ENCODE results near the gene OLFM1. TPM values are rescaled to one million over a fixed set of nuclear protein-coding genes. Genes with fewer than 3 reads are reported as not detected.

OLFM1 gene
- total RNA-seq, 1 donor from 2014 or later, result 0.15 TPM

DNA sequence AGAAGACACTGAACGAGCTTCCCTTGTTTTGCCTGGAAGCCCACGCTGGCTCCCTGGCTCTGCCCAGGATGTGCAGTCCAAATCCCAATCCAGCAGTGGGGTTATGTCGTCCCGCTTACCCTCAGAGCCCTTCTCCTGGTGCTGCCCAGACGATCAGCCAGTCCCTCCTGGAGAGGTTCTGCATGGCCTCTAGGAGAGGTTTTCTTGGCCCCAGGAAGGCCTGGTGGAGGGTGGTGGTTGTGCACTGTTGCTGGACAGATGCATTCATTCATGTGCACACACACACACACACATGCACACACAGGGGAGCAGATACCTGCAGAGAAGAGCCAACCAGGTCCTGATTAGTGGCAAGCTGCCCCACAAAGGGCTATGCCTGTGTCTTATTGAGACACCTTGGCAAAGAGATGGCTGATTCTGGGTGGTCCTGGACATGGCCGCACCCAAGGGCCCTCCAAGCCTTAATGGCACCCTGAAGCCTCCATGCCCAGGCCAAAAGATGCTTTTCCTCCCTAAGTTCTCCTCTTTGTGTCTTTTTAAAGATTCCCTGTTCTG, 10.5 kb upstream of the OLFM1 start:
- DNase-seq (ENCODE audit: low read depth), result no peak

DNA sequence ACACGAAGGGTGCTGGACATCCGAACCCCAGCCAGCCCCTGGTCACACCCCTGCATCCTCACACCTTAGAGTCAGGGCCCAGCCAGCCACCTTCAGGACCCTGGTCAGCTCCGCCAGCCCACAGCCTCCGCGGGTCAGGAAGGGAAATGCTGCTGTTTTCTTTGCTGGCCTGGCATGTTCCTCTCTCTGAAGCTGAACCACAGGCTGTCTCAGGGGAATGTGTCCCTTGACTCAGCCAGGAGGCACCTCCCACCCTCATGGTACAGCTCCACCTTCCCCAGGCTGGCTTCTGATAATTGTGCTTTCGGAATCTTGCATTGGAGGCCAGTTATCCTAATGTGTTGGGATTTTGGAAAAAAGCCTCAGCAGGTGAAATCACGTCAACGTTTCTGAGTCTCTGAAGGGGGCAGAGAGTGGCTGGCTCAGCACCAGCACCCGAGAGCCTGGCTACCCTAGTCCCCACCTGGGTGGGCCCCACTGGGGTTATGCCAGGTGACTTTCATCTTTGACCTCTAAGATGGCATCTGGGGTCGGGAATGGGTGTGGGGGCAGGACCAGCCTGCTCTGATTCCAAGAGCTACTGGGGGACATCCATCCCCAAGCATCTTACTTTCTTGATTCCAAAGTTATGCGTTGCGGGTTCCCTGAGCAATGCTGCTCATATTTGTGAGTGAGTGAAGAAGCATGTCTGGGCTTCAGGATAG, 9.8 kb upstream of the OLFM1 start:
- no peak for DNase-seq (ENCODE audit: low read depth)

DNA sequence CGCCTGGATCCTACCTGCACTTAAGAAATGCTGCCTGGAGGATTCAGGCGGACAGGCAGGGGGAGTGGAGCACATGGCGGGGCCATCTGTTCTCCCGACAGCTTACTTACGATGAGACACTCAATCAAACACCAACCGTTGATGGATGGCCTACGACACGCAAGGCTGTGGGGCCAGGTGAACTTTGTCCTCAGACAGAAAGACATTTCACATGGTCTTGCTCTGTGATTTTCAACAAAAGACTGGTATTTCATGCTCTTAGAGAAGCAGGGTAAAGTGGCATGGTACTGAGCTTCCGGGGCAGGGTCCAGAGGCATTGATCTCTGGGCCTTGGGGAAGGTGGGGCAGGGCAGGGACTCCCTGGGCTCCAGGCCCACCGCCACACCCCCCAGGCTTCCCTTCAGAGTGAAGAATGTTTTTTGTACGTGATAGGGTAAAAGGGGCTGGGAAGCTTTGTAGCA, 9.1 kb upstream of the OLFM1 start:
- no peak for DNase-seq (ENCODE audit: low read depth)

DNA sequence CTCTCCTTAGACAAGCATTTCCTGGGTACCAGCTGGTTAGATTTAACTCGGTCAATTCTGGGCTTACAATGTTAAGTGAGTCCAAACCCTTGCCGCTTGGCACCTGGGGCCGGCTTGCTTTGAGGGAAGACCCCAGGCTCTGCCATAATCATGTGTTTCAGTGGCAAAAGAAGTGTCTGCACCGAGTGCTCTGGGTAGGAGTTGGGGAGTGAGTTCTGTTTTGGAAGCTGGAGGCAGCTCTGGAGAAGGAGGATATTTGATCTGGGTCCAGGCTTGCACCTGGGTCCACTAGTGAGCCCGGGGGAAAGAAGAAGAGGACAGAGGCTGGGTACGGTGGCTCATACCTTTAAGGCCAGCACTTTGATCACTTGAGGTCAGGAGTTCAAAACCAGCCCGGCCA, 8.4 kb upstream of the OLFM1 start:
- no peak for DNase-seq (ENCODE audit: low read depth)

DNA sequence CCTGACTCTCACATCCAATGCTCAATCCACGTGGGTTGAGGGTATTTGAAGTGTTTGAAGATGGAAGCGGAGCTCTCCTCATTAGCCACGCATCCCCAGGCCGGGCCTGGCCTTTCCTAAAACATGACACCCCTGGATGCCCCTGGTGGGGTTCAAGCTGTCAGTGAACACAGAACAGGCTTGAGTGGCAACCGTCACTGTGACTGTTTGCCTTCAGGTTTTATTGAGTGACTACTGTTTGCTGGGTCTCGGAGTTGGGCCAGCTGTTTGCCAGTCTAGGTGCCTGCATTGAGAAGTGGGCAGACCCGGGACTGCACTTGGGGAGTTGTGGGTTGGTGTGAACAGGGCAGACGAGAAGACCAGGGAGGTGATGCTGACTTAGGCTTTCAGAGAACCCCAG, 7.8 kb upstream of the OLFM1 start:
- DNase-seq (ENCODE audit: low read depth), result no peak

DNA sequence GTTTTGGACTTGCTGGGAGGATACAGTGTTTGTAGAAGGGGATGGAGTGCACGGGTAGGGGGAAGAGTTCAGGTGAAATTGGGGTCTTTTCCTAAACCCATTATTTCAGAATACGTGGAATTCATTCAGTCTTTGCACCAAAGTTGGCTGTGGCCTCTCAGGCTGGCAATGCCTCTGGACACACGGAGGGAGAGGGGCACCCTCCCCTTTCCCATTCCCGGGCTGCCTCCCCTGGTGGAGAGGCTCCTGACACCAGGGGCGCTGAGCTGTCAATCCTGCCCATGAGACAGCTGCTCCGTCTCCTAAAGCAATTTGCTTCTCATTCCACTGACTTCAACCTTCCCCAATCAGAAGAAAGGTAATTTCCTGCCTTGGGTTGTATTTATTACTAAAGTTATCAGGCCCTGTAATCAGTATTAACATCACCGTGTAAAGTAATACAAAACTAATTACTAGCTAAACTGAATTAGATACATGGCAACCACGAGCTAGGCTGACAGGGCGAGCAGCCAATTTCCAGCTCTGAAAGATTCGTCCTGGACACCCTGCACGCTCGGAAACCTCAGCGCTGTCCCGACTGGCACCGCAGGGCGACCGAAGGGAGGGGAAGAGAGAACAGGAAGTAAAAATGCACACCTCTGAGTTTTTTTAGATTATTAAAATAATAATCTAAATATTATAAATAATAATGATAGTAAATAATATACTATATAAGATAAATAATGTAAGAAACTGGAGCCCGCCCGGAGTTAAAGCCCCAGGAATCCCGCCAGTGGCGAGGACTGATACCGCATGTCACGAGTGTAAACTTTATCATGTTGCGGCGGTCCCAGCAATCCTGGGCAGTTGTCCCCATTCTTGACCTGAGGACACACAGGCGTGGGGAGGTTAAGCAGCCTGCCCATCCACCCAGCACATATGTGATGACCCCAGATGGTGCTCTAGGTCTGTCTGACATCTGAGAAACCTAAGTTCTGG, 6.9 kb upstream of the OLFM1 start:
- DNase-seq (ENCODE audit: low read depth), result no peak

DNA sequence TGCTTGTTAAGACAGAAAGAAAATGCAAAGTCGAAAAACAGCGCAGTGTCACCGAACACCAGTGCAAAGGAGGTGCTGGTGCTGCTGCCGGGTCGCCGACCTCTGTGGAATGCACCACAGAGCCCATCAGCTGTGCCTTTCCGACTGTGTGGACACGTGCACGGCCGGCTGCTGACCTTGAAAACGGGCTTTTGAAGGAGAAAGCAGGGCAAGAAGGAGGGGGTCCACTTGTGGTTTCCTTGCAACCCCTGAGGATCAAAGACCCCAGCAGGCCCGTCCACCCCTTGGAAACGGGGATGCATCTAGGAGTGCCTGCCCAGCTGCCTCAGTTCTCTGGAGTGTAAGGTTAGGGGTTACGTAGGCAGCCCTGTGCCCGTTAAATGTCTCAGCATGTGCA, 6.2 kb upstream of the OLFM1 start:
- DNase-seq (ENCODE audit: low read depth), result no peak

DNA sequence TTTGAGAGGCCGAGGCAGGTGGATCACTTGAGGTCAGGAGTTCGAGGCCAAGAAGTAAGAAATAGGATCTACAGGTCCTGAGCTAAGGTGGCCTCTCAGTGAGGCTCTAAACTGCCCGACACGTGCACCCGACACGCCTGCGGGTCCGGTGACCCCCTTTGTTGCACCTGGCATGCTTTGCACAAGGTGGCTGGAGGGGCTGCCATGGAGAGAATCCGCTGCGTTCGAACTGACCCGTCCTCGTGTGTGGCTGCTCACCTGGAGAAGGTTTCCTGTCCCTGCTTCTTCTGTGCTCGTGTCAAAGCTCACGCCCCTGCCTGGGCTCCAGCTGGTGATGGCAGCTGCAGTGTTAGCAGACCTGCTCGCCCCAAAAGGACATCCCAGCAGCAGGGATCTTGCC, 5.7 kb upstream of the OLFM1 start:
- no peak for DNase-seq (ENCODE audit: low read depth)

DNA sequence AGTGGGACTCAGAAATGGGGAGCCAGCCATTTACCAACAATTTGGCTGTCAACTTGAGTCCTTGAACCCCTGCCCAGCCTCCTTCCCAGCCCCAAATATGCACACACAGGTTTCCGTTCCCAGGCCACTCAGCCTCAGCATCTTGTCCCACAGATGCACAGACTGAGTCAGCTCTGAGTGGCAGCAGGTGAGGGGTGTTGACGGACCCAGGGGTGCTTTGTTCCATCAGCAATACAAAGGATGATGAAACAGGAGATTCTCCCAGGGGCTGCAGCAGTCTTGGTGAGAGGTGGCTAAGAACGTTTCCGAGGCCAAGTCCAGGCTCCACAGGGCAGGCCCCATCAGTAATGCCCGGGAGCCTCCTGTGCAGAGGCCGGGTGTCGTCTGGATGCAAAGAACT, 4.9 kb upstream of the OLFM1 start:
- no peak for DNase-seq (ENCODE audit: low read depth)

DNA sequence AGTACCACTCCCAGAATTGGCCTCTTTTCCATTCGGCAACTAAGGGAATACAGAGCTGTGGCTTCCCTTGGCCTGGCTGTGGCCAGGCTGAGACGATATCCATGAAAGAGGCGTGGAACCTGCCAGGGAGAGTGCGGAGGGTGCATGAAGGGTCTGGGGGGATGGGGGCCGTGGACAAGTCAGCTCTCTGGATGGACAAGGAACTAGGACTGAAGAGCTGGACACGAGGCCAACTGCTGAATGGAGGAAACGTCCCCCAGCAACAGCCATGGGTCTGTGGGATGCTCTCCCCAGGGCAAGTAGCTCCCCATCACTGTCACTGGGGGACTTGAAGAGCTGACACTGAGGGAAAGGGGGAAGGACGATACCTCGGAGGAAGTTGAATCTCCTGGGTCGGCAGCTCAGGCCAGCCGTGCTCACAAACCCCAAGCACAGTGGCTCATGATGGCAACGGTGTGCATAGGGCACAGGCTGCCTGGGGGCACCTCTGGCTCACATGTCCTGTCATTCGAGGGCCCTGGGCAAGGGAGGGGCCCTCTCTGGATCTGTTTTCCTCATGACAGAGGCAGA, 4.1 kb upstream of the OLFM1 start:
- no peak for DNase-seq (ENCODE audit: low read depth)

DNA sequence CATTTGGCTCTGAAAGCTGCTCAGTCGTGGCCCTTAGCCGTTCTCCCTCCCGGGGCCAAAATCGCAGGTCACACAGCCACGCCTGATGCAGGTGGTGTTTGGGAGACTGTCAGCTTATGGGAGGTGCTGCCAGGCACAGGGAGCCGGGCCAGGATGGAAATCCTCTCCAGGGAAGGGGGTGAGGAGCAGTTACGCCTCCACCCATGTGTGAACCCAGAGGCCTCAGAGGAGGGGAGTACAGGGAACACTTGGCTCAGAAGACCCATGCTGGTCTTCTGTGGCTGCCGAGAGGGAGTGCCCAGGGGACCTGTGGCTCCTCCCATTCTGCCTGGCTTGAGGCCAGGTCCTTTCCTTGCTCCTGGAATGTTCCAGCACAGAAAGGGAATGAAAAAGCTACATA, 3.6 kb upstream of the OLFM1 start:
- no peak for DNase-seq (ENCODE audit: low read depth)

DNA sequence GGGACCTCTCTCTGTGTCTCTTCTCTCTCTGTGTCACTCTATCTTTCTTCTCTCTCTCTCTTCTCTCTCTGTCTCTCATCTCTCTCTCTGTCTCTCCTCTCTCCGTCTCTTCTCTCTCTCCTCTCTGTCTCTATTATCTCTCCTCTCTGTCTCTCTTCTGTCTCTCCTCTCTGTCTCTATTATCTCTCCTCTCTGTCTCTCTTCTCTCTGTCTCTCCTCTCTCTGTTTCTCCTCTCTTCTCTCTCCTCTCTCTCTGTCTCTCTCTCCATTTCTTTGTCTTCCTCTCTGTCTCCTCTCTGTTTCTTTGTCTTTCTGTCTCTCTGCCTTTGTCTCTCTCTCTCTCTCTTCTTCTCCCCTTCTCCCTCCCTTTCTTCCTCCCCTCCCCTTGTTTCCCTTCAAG, 3.2 kb upstream of the OLFM1 start:
- DNase-seq (ENCODE audit: low read depth), result no peak

DNA sequence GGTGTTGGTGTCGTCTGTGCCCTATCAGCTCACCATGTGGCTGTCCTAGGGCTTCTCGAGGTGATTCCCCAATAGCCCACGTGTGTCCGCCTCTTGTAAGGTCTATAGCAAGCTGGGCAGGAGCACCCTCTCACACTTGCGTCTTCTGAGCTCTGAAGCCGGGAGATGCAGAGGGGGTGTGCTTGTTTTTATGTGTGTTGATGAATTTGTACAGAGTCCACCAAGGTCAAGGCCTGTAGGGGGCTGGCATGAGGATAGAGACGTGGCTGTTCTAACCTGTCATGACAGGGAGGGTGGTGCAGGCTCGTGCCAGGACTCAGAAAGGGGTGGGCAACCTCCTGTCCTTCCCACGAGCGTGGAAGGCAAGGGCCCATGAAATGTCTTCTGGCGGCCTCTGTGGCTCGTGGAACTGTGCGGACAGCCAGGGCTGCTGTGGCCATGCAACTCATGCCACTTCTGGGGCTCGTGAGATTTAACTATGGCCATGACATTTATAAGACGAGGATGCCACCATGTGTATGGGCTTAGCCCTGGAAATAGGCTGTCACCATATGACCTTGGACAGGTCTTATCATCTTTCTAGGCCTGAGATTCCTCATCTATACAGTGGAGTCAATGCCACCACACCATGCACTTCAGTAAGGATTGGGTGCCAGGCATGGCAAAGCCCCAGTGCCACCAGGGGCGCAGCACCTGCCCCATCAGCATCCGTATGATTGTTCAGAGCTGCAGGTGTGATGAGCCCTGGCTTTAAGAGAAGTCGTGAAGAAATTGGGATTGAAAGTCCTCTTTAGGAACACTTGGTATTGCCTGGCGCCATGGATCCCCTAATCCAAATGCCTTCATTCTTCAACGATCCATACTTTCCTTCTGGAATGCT, 2.3 kb upstream of the OLFM1 start:
- no peak for DNase-seq (ENCODE audit: low read depth)

DNA sequence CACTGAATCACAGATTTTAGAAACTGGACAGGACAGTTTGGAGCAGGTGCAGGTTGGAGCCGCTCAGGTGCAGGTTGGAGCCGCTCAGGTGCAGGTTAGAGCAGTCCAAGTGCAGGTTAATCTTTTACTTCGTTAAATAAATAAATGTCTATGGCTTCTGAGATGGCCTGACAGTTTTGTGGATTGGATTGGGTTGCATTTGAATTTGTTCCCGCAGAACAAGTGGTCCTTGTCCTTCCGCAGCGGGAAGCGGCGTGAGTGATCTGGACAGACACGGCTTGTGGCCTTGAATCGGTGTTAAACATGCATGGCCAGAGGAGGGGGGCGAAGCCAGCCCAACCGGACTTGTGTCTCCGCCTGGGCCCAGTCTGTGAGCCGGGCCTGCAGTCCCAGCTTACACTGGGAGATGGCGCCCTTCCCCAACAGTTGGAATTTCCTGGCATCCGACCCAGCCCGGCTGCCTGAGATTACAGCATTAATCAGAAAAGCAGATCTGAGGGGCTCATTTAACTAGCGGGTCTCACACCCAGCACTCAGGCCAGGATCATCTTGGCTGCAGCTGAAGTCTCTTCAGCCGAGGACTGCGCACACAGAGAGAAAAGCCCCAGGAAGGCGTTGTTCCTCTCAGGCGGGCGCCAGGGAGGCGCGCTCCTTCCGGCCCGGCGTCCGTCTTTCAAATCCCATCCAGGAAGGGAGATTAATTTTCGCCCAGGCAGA, 1.5 kb upstream of the OLFM1 start:
- peak; percentile 3 for DNase-seq (ENCODE audit: low read depth)

DNA sequence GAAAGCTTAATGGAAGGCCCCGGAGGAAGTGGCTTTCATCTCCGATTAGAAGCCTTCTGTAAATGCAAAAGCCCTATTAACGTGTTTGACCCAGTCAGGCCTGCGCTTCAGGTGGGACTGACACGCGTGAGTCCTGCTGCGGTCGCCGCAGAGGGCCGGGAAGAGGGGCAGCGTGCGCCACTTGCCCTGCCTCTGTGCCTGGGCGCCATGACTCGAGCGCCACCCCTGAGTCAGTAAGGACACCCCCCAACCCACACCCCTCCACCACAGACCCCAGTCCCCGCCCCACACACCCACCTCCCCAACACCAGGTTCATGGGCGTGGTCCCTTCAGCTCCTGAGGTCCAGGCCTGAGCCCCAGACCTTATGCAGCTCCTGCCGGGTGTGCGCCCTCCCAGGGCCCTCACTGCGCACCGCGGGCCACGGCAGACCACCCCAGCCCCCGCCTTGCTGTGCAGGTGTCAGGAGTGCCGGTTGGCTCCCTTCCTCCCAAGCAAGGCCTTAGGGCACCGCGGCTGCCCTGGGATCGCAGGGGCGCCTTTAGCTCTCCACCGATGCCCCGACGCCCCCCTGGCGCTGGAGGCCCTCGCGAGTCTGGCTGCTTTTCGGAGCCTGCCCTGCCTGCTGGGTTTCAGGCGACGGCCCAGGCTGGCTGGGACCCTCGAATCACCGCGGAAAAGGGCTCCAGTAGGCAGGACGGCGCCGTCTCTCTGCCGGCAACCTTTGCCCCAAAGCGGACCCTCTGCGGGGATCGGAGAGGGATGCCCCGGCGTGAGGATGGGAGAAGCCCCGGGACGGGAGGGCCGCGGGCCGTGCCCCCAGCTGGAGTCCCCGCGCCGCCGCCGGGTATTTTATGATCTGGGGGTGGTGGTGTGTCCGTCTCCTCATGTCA, 625 bp upstream of the OLFM1 start:
- no peak for DNase-seq (ENCODE audit: low read depth)

DNA sequence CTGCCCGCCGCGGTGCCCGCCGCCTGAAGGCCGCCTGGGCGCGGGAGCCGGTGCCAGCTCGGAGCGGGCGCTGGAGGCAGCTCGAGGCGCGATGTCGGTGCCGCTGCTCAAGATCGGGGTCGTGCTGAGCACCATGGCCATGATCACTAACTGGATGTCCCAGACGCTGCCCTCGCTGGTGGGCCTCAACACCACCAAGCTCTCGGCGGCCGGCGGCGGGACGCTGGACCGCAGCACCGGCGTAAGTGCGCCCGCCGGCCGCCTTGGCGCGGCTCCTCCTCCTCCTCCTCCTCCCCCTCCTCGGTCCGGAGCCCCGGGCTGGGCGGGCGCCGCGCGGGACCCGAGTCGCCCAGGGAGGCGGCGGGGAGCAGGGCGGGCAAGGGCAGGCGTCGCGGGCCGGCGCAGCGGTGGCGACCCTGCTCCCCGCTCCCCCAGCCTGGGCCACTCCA, 455 bp downstream of the OLFM1 start:
- no peak for DNase-seq (ENCODE audit: low read depth)

DNA sequence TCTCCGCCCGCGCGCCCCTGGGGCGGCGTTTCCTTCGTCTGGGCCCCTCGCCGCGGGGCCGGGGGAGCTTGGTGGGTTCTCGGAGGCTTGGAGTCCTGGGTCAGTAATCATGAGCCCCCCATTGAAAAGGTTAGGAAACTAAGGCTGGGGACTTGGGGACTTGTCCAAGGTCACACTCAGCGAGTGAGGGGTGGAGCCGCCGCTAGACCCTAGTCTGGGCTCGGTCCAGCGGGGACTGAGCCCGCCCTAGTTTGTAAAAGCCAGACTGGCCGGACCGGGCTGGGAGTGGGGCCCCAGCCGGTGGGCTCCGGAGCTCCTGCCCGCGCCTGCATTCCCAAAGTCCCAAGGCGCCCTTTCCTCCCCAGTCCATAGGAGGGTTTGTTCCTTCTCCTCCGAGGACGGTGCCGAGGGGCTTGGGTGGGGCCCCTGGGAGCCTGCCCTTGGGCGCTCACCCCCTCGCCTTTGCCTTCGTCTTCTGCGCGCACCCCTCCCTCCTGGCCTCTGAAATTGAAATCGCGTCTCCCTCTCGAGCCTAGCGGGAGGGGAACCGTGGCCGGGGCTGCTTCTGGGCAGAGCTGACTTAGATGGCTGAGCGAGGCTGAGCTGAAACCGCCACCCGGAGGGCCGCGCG, 995 bp downstream of the OLFM1 start:
- DNase-seq (ENCODE audit: low read depth), result no peak

DNA sequence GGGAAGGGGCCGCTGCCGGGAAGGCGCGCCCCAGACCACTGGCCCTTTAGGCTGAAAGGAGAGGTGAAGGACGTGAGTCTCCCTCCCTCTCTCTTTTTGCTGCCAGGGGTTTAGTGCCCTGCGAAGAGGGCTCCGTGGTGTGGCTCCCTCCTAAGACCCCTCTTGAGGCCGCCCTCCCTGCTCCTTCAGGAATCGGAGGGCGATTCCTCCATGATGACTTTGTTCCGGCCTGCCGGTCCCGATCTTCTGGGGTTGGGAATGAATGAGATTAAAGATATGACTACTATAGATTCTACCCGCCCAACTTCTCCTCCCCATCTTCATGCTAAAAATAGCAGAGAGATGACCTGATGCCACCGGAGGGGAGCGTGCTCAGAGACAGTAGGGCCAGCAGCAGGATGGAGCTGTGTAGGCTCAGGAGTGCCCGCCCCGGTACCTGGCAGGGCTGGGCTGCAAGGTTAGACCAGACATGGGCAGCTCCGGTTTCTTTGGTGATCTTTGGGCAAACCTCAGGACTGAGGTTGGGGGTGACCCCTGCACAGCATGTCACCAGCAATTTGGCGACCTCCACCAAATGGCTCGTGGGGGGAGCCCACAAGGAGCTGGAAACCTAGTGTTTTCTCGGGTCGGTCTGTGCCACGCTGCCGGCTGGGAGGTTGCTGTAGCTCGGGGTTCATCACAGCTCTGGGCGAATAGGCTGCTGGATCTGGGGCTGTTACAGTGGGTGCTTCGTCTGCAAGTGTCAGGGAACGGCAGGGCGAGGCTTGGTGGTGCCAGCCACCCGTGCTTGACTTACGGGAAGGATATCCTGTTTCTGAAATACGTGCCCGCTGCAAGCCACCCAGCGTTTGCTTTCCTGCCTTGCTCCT, 1.7 kb downstream of the OLFM1 start:
- DNase-seq (ENCODE audit: low read depth), result no peak

Measured in renal cortical epithelial cell (primary cell).